COLO829 (cell line): ENCODE measurements around the gene LTN1.
"Not testable (repeated sequence)": the region's sequence is repeated elsewhere in the genome, so short reads cannot be mapped to it uniquely, and the experiment has no call there.

Experiments used
- DNase-seq: peaks from one replicate; pipeline ENCODE4 v3.0.0; 2012; ENCODE audit warnings: low spot score

Gene LTN1

GRCh38 chr21:28979092-28979491, 13.6 kb downstream of the LTN1 start:
- DNase-seq: no peak

GRCh38 chr21:28975397-28975796, 17.3 kb downstream of the LTN1 start:
- DNase-seq: no peak

- DNase-seq: no peak
Observed at GRCh38 chr21:28974531-28975227, 18.0 kb downstream of the LTN1 start.

GRCh38 chr21:28972398-28972797, 20.3 kb downstream of the LTN1 start:
- DNase-seq: no peak

- peak; percentile 76 for DNase-seq
Observed at GRCh38 chr21:28971171-28971570, 21.5 kb downstream of the LTN1 start.

- no peak for DNase-seq
Observed at GRCh38 chr21:28963831-28964230, 28.8 kb downstream of the LTN1 start.

GRCh38 chr21:28962465-28962864, 30.2 kb downstream of the LTN1 start:
- no peak for DNase-seq

- DNase-seq: no peak
Observed at GRCh38 chr21:28961927-28962326, 30.8 kb downstream of the LTN1 start.

- no peak for DNase-seq
Observed at GRCh38 chr21:28960245-28960644, 32.4 kb downstream of the LTN1 start.

- peak; percentile 59 for DNase-seq
Observed at GRCh38 chr21:28959367-28960099, 33.1 kb downstream of the LTN1 start.

GRCh38 chr21:28953247-28953646, 39.4 kb downstream of the LTN1 start:
- DNase-seq: no peak

GRCh38 chr21:28952686-28953085, 40.0 kb downstream of the LTN1 start:
- no peak for DNase-seq

- DNase-seq: no peak
Observed at GRCh38 chr21:28949318-28949717, 43.4 kb downstream of the LTN1 start.

- DNase-seq: no peak
Observed at GRCh38 chr21:28944296-28944695, 48.4 kb downstream of the LTN1 start.

GRCh38 chr21:28943631-28944030, 49.0 kb downstream of the LTN1 start:
- no peak for DNase-seq

GRCh38 chr21:28938726-28939125, 54.0 kb downstream of the LTN1 start:
- DNase-seq: no peak

- no peak for DNase-seq
Observed at GRCh38 chr21:28937737-28938136, 54.9 kb downstream of the LTN1 start.

- no peak for DNase-seq
Observed at GRCh38 chr21:28936721-28937120, 56.0 kb downstream of the LTN1 start.

GRCh38 chr21:28936036-28936435, 56.6 kb downstream of the LTN1 start:
- no peak for DNase-seq

GRCh38 chr21:28932717-28933116, 60.0 kb downstream of the LTN1 start:
- no peak for DNase-seq

- not testable (repeated sequence) for DNase-seq
Observed at GRCh38 chr21:28931708-28932372, 60.8 kb downstream of the LTN1 start.

GRCh38 chr21:28928578-28929420, 63.9 kb downstream of the LTN1 start:
- no peak for DNase-seq
